GM12865 (cell line): ENCODE measurements around the gene ARHGEF25.
"Not testable (repeated sequence)": the region's sequence is repeated elsewhere in the genome, so short reads cannot be mapped to it uniquely, and the experiment has no call there.

Source experiments
- DNase-seq: peaks from one replicate; pipeline ENCODE4 v3.0.0; 2010; ENCODE audit warnings: low read depth
- H3K4me3 ChIP-seq: 2 replicates; pipeline ENCODE4 v1.5.1; 2011; ENCODE audit warnings: mild to moderate bottlenecking, low read depth, low read length, control low read depth
- TF ChIP-seq, protein P1 (sequence below): IDR thresholded peaks from 2 replicates; pipeline ENCODE4 v1.5.1; 2011; ENCODE audit warnings: low read length, control low read depth, low read depth, inconsistent platforms; ENCODE audit not compliant: insufficient read depth; ENCODE audit errors: missing control alignments

ARHGEF25 gene

GRCh38 chr12:57661376-57661775 lies 50.1 kb downstream of the ARHGEF25 start:
- TF ChIP-seq, protein P1, sequence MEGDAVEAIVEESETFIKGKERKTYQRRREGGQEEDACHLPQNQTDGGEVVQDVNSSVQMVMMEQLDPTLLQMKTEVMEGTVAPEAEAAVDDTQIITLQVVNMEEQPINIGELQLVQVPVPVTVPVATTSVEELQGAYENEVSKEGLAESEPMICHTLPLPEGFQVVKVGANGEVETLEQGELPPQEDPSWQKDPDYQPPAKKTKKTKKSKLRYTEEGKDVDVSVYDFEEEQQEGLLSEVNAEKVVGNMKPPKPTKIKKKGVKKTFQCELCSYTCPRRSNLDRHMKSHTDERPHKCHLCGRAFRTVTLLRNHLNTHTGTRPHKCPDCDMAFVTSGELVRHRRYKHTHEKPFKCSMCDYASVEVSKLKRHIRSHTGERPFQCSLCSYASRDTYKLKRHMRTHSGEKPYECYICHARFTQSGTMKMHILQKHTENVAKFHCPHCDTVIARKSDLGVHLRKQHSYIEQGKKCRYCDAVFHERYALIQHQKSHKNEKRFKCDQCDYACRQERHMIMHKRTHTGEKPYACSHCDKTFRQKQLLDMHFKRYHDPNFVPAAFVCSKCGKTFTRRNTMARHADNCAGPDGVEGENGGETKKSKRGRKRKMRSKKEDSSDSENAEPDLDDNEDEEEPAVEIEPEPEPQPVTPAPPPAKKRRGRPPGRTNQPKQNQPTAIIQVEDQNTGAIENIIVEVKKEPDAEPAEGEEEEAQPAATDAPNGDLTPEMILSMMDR = no peak
- no peak overlapping the region for H3K4me3 ChIP-seq
- DNase-seq = no peak

- not testable (repeated sequence) for H3K4me3 ChIP-seq, DNase-seq
Observed at GRCh38 chr12:57665066-57665820, 54.0 kb downstream of the ARHGEF25 start.
